ENCODE data around the gene ARL4A. TPM values are rescaled to one million over a fixed set of nuclear protein-coding genes. Genes with fewer than 3 reads are reported as not detected.
"Not testable (repeated sequence)": the region's sequence is repeated elsewhere in the genome, so short reads cannot be mapped to it uniquely, and the experiment has no call there.

ARL4A gene
- total RNA-seq, 4 donors from 2014 or later, result 27.4 to 44.1 (median 34.2) TPM

GRCh38 chr7:12689451-12689850 is 2.0 kb downstream of the ARL4A start:
- Histone ChIP-seq H3K36me3 (no peaks in the 10 kb centered on the region), H3K4me3 (peak overlapping the region; percentile 3 to 95 (median 24)), H3K27ac (peak overlapping the region in 1 of 4 donors; percentile 56), H3K27me3 (no peaks in the 10 kb centered on the region), H3K4me1 (peaks cover 0 to 26% (median 0%) of the 10 kb centered on the region in 4 donors), H3K9me3 (no peaks in the 10 kb centered on the region)
- 65 to 66% methylated on average over 2 of the region's 2 CpGs for WGBS, 2 donors
- DNase-seq (ENCODE audit: low spot score in 2 of 2), result no peak
- TF ChIP-seq POLR2A (IDR thresholded peaks at IDR 0.05) (no peak), CTCF (IDR thresholded peaks at IDR 0.05) (no peak), EP300 (IDR thresholded peaks at IDR 0.05) (no peak)

GRCh38 chr7:12690041-12690878 is 2.8 kb downstream of the ARL4A start:
- no peak for DNase-seq (ENCODE audit: low spot score in 2 of 2)
- no peak for TF ChIP-seq CTCF (IDR thresholded peaks at IDR 0.05)
- no peak for TF ChIP-seq EP300 (IDR thresholded peaks at IDR 0.05)
- TF ChIP-seq POLR2A (IDR thresholded peaks at IDR 0.05), result no peak
- WGBS, 2 donors, result 78 to 85% methylated on average over 1 of the region's 1 CpG
- Histone ChIP-seq H3K9me3 (no peaks in the 10 kb centered on the region), H3K27me3 (no peaks in the 10 kb centered on the region), H3K4me1 (peaks cover 0 to 26% (median 0%) of the 10 kb centered on the region in 4 donors), H3K4me3 (peak overlapping the region in 3 of 4 donors; percentile 18 to 95 (median 31)), H3K27ac (peak overlapping the region in 1 of 4 donors; percentile 56), H3K36me3 (no peaks in the 10 kb centered on the region)

- H3K27ac ChIP-seq; H3K9me3 ChIP-seq; H3K27me3 ChIP-seq; H3K36me3 ChIP-seq; DNase-seq (ENCODE audit: low spot score in 2 of 2); H3K4me3 ChIP-seq: not testable (repeated sequence)
- 95 to 98% methylated on average over 3 of the region's 3 CpGs for WGBS, 2 donors
- peaks cover 0 to 19% (median 0%) of the 10 kb centered on the region in 4 donors for H3K4me1 ChIP-seq
Observed at GRCh38 chr7:12691388-12691787, 4.0 kb downstream of the ARL4A start.

- Histone ChIP-seq H3K4me1 (peaks cover 0 to 19% (median 0%) of the 10 kb centered on the region in 4 donors), H3K27me3 (no peaks in the 10 kb centered on the region), H3K4me3 (no peak overlapping the region), H3K9me3 (no peaks in the 10 kb centered on the region), H3K27ac (no peak overlapping the region), H3K36me3 (no peaks in the 10 kb centered on the region)
- no peak for DNase-seq (ENCODE audit: low spot score in 2 of 2)
- no peak for TF ChIP-seq CTCF (IDR thresholded peaks at IDR 0.05)
- TF ChIP-seq POLR2A (IDR thresholded peaks at IDR 0.05), result no peak
- no peak for TF ChIP-seq EP300 (IDR thresholded peaks at IDR 0.05)
- WGBS, 2 donors, result 80 to 83% methylated on average over 1 of the region's 1 CpG
Observed at GRCh38 chr7:12692035-12692434, 4.6 kb downstream of the ARL4A start.

- H3K9me3 ChIP-seq, result no peaks in the 10 kb centered on the region
- H3K27ac ChIP-seq, result no peak overlapping the region
- TF ChIP-seq POLR2A (IDR thresholded peaks at IDR 0.05) (no peak), CTCF (IDR thresholded peaks at IDR 0.05) (no peak), EP300 (IDR thresholded peaks at IDR 0.05) (no peak)
- 31 to 48% methylated on average over 3 of the region's 3 CpGs for WGBS, 2 donors
- peaks cover 0 to 19% (median 0%) of the 10 kb centered on the region in 4 donors for H3K4me1 ChIP-seq
- H3K4me3 ChIP-seq, result no peak overlapping the region
- H3K27me3 ChIP-seq, result no peaks in the 10 kb centered on the region
- DNase-seq (ENCODE audit: low spot score in 2 of 2), result no peak
- no peaks in the 10 kb centered on the region for H3K36me3 ChIP-seq
Observed at GRCh38 chr7:12692479-12693259, 5.2 kb downstream of the ARL4A start.
